Gastroesophageal sphincter (tissue), 4 donors: ENCODE data around the gene DHFR2. TPM values are rescaled to one million over a fixed set of nuclear protein-coding genes. Genes with fewer than 3 reads are reported as not detected.

Experiments used
- ATAC-seq: fragments of 150-250 bp; one replicate; pipeline ENCODE4 v1.9.1; 2016; ENCODE audit warnings: mild to moderate bottlenecking, moderate library complexity
- H3K27ac ChIP-seq, 4 donors: fragments of 200-600 bp; sonication (generic) in 3 of 4; 1 replicate in 3 of 4; 2 replicates in 1 of 4; pipeline ENCODE4 v1.5.1; 2016 to 2019
- H3K27me3 ChIP-seq: fragments of 200-600 bp; sonication (generic); one replicate; pipeline ENCODE4 v1.5.1; 2019
- H3K36me3 ChIP-seq, 2 donors: fragments of 200-600 bp; sonication (generic); one replicate each; pipeline ENCODE4 v1.5.1; 2019; ENCODE audit warnings: control low read depth in 1 of 2
- H3K4me1 ChIP-seq, 3 donors: fragments of 200-600 bp; sonication (generic); 1 replicate in 2 of 3; 2 replicates in 1 of 3; pipeline ENCODE4 v1.5.1; 2016 to 2019; ENCODE audit warnings: control low read depth in 2 of 3
- H3K4me3 ChIP-seq, 2 donors: fragments of 200-600 bp; sonication (generic); one replicate each; pipeline ENCODE4 v1.5.1; 2019; ENCODE audit warnings: mild to moderate bottlenecking in 1 of 2, moderate library complexity in 1 of 2
- H3K9me3 ChIP-seq, 3 donors: fragments of 200-600 bp; sonication (generic); one replicate each; pipeline ENCODE4 v1.5.1; 2017 to 2019; ENCODE audit warnings: control low read depth in 2 of 3
- EP300 ChIP-seq: sonication (generic); formaldehyde crosslinking; IDR thresholded peaks from one replicate; pipeline ENCODE4 v1.6.1; 2017; ENCODE audit warnings: antibody characterized with exemption, mild to moderate bottlenecking
- POLR2A ChIP-seq, 2 donors: fragments of 450-650 bp; IDR thresholded peaks; one replicate each; pipeline ENCODE4 v1.6.1; 2017; ENCODE audit warnings: antibody characterized with exemption in 2 of 2, mild to moderate bottlenecking in 2 of 2, moderate library complexity in 1 of 2
- POLR2AphosphoS5 ChIP-seq: sonication (generic); formaldehyde crosslinking; IDR thresholded peaks from one replicate; pipeline ENCODE4 v1.6.1; 2017; ENCODE audit warnings: antibody characterized with exemption
- WGBS, 2 donors: methylation state at CpG; one replicate each; pipeline ENCODE4 v1.1.5; 2018; ENCODE audit warnings: low coverage in 1 of 2; 5-methylcytosine and 5-hydroxymethylcytosine counted together
- total RNA-seq, 4 donors: library from RNA; depleted of rRNA; stranded (reverse); fragments of >200 nt; gene quantifications; one replicate each; pipeline ENCODE4 v1.1.0, GENCODE V29; 2016
- TF ChIP-seq, protein P1 (sequence below), 4 experiments: fragments of 200-600 bp in 2 of 4; fragments of 450-650 bp in 2 of 4; sonication (generic) in 1 of 4; IDR thresholded peaks; one replicate each; pipeline ENCODE4 v1.5.1; 2017 to 2019; ENCODE audit warnings: antibody characterized with exemption in 4 of 4, mild to moderate bottlenecking in 2 of 4, moderate library complexity in 2 of 4

DHFR2 gene
- total RNA-seq, 4 donors from 2014 or later = 5.2 to 9.6 (median 7.5) TPM

DNA sequence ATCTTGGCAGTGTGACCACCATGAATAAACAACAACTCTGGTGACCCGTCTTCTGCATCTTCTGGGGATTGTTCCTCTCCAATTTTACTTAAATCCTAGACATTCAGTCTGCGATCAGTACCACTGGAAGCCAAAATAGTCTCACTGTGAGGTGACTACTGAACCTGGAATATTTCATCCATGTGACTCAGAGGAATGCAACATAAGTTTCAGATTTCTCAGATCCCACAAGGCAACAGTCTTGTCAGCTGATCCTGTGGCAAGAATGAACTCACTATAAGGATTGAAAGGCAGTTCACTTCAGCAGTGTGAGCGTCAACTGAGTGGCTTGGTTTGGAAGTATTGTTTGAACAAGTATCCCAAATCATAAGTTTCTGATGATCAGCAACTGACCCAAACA lies 13.3 kb upstream of the DHFR2 start:
- TF ChIP-seq POLR2A (IDR thresholded peaks at IDR 0.05) = no peak
- no peak for TF ChIP-seq POLR2AphosphoS5
- no peak for TF ChIP-seq EP300
- TF ChIP-seq, protein P1, sequence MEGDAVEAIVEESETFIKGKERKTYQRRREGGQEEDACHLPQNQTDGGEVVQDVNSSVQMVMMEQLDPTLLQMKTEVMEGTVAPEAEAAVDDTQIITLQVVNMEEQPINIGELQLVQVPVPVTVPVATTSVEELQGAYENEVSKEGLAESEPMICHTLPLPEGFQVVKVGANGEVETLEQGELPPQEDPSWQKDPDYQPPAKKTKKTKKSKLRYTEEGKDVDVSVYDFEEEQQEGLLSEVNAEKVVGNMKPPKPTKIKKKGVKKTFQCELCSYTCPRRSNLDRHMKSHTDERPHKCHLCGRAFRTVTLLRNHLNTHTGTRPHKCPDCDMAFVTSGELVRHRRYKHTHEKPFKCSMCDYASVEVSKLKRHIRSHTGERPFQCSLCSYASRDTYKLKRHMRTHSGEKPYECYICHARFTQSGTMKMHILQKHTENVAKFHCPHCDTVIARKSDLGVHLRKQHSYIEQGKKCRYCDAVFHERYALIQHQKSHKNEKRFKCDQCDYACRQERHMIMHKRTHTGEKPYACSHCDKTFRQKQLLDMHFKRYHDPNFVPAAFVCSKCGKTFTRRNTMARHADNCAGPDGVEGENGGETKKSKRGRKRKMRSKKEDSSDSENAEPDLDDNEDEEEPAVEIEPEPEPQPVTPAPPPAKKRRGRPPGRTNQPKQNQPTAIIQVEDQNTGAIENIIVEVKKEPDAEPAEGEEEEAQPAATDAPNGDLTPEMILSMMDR (IDR thresholded peaks at IDR 0.05) = no peak
- no peaks in the 10 kb centered on the region for H3K4me1 ChIP-seq
- no peaks in the 10 kb centered on the region for H3K27me3 ChIP-seq
- H3K4me3 ChIP-seq = no peak overlapping the region
- H3K9me3 ChIP-seq = no peaks in the 10 kb centered on the region
- H3K27ac ChIP-seq = no peak overlapping the region
- WGBS, 2 donors = 100% methylated on average over 3 of the region's 3 CpGs; no CpG with 5 or more reads in 1 of the 2 donors
- peaks cover 0 to 37% of the 10 kb centered on the region in 2 donors for H3K36me3 ChIP-seq
- no peak for ATAC-seq

DNA sequence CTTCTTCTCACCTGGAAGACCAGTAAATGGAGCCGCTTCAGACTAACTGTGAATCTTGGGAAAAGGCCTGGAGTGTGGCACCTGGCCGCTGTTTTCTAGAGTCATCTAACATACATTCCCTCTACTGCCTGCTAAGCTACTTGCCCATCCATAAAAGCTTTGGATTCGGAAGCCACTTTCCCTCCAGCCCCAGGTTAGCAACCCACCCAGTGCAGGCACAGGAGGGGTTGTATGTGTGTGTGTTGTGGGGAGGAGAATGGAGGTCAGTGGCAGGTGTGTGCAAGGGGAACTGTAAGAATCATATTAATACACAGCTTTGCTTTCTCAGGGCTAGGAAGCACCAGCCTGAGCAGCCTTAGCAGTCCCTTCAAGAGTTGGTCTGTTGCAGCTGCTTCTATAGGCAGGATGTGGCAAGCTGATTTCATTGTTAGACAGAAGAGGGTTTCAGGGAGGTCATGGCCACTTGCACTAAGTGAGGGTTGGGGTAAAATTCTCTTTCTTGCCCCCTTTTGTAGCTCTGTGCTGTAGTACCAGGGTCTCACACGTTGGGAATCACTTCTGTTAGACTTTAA lies 9.1 kb upstream of the DHFR2 start:
- no peak overlapping the region for H3K4me3 ChIP-seq
- H3K36me3 ChIP-seq = peaks cover 0 to 46% of the 10 kb centered on the region in 2 donors
- no peak overlapping the region for H3K27ac ChIP-seq
- TF ChIP-seq, protein P1 (IDR thresholded peaks at IDR 0.05) = no peak
- H3K27me3 ChIP-seq = no peaks in the 10 kb centered on the region
- no peaks in the 10 kb centered on the region for H3K9me3 ChIP-seq
- no peak for ATAC-seq
- WGBS, 2 donors = 86 to 100% methylated on average over 1 to 4 of the region's 4 CpGs
- peaks cover 0 to 8% (median 0%) of the 10 kb centered on the region in 3 donors for H3K4me1 ChIP-seq

DNA sequence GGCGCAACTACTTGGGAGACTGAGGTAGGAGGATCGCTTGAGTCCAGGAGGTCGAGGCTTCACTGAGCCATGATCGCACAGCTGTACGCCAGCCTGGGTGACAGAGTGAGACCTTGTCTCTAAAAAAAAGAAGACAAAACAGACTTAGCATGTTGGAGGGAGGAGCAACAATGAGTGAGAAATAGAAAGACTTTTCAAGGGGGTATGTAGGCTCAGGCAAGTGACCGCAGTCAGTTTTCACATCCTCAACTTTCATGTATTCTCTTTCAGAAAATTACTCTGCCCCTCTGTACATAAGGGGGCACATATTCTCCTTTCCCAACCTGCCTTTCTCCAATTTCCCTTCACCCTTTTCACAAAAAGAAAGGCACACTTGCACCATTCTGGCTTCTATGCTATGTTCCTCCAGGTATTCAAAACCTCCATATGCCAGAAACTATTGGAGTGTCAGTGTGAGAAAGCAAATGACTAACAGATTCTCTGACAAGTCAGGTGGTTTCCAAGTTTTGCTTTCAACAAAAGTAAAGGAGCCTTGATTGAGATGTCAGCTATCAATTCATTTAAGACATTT lies 7.7 kb upstream of the DHFR2 start:
- Histone ChIP-seq H3K9me3 (no peaks in the 10 kb centered on the region), H3K4me3 (no peak overlapping the region), H3K27me3 (no peaks in the 10 kb centered on the region), H3K27ac (no peak overlapping the region), H3K36me3 (peaks cover 0 to 38% of the 10 kb centered on the region in 2 donors), H3K4me1 (peaks cover 0 to 18% (median 0%) of the 10 kb centered on the region in 3 donors)
- 82 to 90% methylated on average over 4 to 6 of the region's 6 CpGs for WGBS, 2 donors
- no peak for ATAC-seq
- TF ChIP-seq POLR2A (IDR thresholded peaks at IDR 0.05) (no peak), POLR2AphosphoS5 (no peak), EP300 (no peak)
- TF ChIP-seq, protein P1 (IDR thresholded peaks at IDR 0.05) = no peak

DNA sequence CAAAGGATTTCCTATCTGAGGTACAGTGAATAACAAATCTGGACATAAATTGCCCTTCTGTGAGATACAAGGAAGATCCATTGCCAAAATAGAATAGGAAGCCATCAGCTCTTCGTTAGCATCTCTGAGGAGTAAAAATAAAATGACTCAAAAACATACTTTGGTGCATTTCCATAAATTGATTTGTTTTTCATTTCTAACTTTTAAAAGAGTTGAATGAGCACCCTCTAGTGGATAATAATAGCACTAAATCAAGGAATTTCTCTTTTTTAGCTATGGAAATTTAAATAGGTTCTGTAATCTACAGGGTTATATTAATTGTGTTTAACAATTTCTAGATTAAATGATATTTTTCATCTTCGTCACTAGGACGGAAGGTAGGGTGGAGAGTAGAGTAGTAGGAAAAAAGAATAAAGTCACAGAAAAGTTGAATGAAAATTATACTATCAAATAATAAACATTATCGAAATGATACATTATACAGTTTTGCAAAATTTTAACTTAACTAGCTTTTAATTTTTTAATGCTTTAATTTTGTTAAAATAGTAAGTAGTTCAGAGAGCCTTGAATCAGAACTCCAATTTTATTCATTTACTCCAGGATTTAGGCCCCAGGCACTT lies 6.6 kb upstream of the DHFR2 start:
- Histone ChIP-seq H3K36me3 (peaks cover 0 to 38% of the 10 kb centered on the region in 2 donors), H3K9me3 (no peaks in the 10 kb centered on the region), H3K27ac (no peak overlapping the region), H3K27me3 (no peaks in the 10 kb centered on the region), H3K4me1 (peaks cover 0 to 29% (median under 1%) of the 10 kb centered on the region in 3 donors), H3K4me3 (no peak overlapping the region)
- 21 to 39% methylated on average over 4 of the region's 4 CpGs for WGBS, 2 donors
- ATAC-seq = no peak
- TF ChIP-seq POLR2A (IDR thresholded peaks at IDR 0.05) (no peak), EP300 (no peak), POLR2AphosphoS5 (no peak)
- TF ChIP-seq, protein P1 (IDR thresholded peaks at IDR 0.05) = peak; percentile 39 to 63 (median 55)
